Smooth muscle cell (in vitro differentiated cells): ENCODE measurements around the gene RINL. TPM values are rescaled to one million over a fixed set of nuclear protein-coding genes. Genes with fewer than 3 reads are reported as not detected.

Experiments used
- DNase-seq: peaks from one replicate; lab custom pipeline; 2025; ENCODE audit not compliant: unreplicated experiment; lab: John Stamatoyannopoulos, UW
- H2AFZ ChIP-seq: fragments of 200-600 bp; sonication (generic); 2 replicates; pipeline ENCODE4 v1.6.0; 2016; ENCODE audit warnings: antibody characterized with exemption, low read depth, mild to moderate bottlenecking
- H3F3A ChIP-seq: fragments of 200-600 bp; sonication (generic); 2 replicates; pipeline ENCODE4 v1.6.0; 2017; ENCODE audit warnings: antibody characterized with exemption, low read depth
- H3K27ac ChIP-seq: fragments of 200-600 bp; sonication (generic); 2 replicates; pipeline ENCODE4 v1.5.1; 2016; ENCODE audit warnings: low read depth, mild to moderate bottlenecking
- H3K27me3 ChIP-seq: fragments of 200-600 bp; sonication (generic); 2 replicates; pipeline ENCODE4 v1.6.1; 2016; ENCODE audit warnings: low read depth, mild to moderate bottlenecking
- H3K36me3 ChIP-seq: fragments of 200-600 bp; sonication (generic); 2 replicates; pipeline ENCODE4 v1.5.1; 2016; ENCODE audit warnings: low read depth
- H3K4me1 ChIP-seq: fragments of 200-600 bp; sonication (generic); 2 replicates; pipeline ENCODE4 v1.5.1; 2016; ENCODE audit warnings: low read depth
- H3K4me2 ChIP-seq: fragments of 200-600 bp; sonication (generic); 2 replicates; pipeline ENCODE4 v1.6.0; 2016; ENCODE audit warnings: mild to moderate bottlenecking
- H3K4me3 ChIP-seq: fragments of 200-600 bp; sonication (generic); 2 replicates; pipeline ENCODE4 v1.5.1; 2016; ENCODE audit warnings: mild to moderate bottlenecking
- H3K79me2 ChIP-seq: fragments of 200-600 bp; sonication (generic); 2 replicates; pipeline ENCODE4 v1.6.0; 2016; ENCODE audit warnings: low read depth, mild to moderate bottlenecking
- H3K9ac ChIP-seq: fragments of 200-600 bp; sonication (generic); 2 replicates; pipeline ENCODE4 v1.6.0; 2016; ENCODE audit warnings: low read depth
- H3K9me3 ChIP-seq: fragments of 200-600 bp; sonication (generic); replicated peaks from 2 replicates; pipeline ENCODE4 v1.5.1; 2016; ENCODE audit warnings: low read depth
- H4K20me1 ChIP-seq: fragments of 200-600 bp; sonication (generic); 2 replicates; pipeline ENCODE4 v1.6.0; 2016; ENCODE audit warnings: low read depth
- CTCF ChIP-seq: fragments of 200-600 bp; sonication (generic); IDR thresholded peaks from 2 replicates; pipeline ENCODE4 v1.5.1; 2017; ENCODE audit warnings: borderline replicate concordance, mild to moderate bottlenecking, antibody characterized with exemption; ENCODE audit not compliant: insufficient read depth, poor library complexity, severe bottlenecking
- WGBS: methylation state at CpG from one replicate; pipeline ENCODE4 v1.1.7; 2016; ENCODE audit warnings: low lambda C conversion rate; 5-methylcytosine and 5-hydroxymethylcytosine counted together
- polyA plus RNA-seq: library from polyadenylated mRNA; unstranded; fragments of >200 nt; fragmentation: Nextera tagmentation; extraction: Ambion mirVana; gene quantifications from 2 replicates; pipeline ENCODE4 v1.2.1, GENCODE V29; 2016
- total RNA-seq: library from RNA; depleted of rRNA; stranded (reverse); fragments of >200 nt; gene quantifications from 2 replicates; pipeline ENCODE4 v1.2.3, GENCODE V29; 2014

RINL gene
- total and polyA plus RNA-seq, 2 experiments from 2014 or later: 2.0 to 3.0 TPM

GRCh38 chr19:38844093-38844686, 33.9 kb downstream of the RINL start:
- peaks cover 45% of the 10 kb centered on the region for H3K36me3 ChIP-seq

GRCh38 chr19:38843175-38843758, 34.8 kb downstream of the RINL start:
- WGBS: 98% methylated on average over 9 of the region's 9 CpGs
- Histone ChIP-seq H4K20me1 (peaks cover 100% of the 10 kb centered on the region), H3K4me1 (peaks cover 7% of the 10 kb centered on the region), H3K27me3 (no peaks in the 10 kb centered on the region), H3K36me3 (peaks cover 47% of the 10 kb centered on the region), H3F3A (peaks cover 41% of the 10 kb centered on the region), H2AFZ (no peak overlapping the region), H3K79me2 (peaks cover 83% of the 10 kb centered on the region), H3K9ac (no peak overlapping the region), H3K27ac (no peak overlapping the region), H3K4me3 (no peak overlapping the region), H3K9me3 (no peaks in the 10 kb centered on the region), H3K4me2 (no peak overlapping the region)
- no peak for TF ChIP-seq CTCF
- DNase-seq: no peak

More at GRCh38 chr19:38844093-38844686, 33.9 kb downstream of the RINL start:
- Histone ChIP-seq H4K20me1 (peaks cover 100% of the 10 kb centered on the region), H3K9me3 (no peaks in the 10 kb centered on the region), H3K79me2 (peaks cover 91% of the 10 kb centered on the region), H3K9ac (no peak overlapping the region), H3K27ac (no peak overlapping the region), H3F3A (peaks cover 44% of the 10 kb centered on the region), H3K4me3 (no peak overlapping the region), H2AFZ (no peak overlapping the region), H3K4me2 (no peak overlapping the region), H3K4me1 (peaks cover 7% of the 10 kb centered on the region), H3K27me3 (no peaks in the 10 kb centered on the region)
- no peak for DNase-seq
- TF ChIP-seq CTCF: no peak
- WGBS: 98% methylated on average over 11 of the region's 11 CpGs

GRCh38 chr19:38842439-38843174, 35.5 kb downstream of the RINL start:
- peaks cover 100% of the 10 kb centered on the region for H4K20me1 ChIP-seq
- no peak overlapping the region for H3K9ac ChIP-seq
- H3K36me3 ChIP-seq: peaks cover 47% of the 10 kb centered on the region
- H3F3A ChIP-seq: peaks cover 47% of the 10 kb centered on the region
- no peak overlapping the region for H3K27ac ChIP-seq
- no peaks in the 10 kb centered on the region for H3K27me3 ChIP-seq
- H3K4me1 ChIP-seq: peaks cover under 1% of the 10 kb centered on the region
- DNase-seq: no peak
- TF ChIP-seq CTCF: no peak
- 96% methylated on average over 17 of the region's 17 CpGs for WGBS
- no peak overlapping the region for H3K4me3 ChIP-seq
- H3K4me2 ChIP-seq: no peak overlapping the region
- H2AFZ ChIP-seq: no peak overlapping the region
- peaks cover 76% of the 10 kb centered on the region for H3K79me2 ChIP-seq
- H3K9me3 ChIP-seq: no peaks in the 10 kb centered on the region
